GM18951 (cell line): ENCODE data around the gene P2RY13.

ENCODE experiments used
- POLR2A ChIP-seq: IDR thresholded peaks from 4 replicates; pipeline ENCODE4 v1.6.1; 2011; ENCODE audit warnings: mild to moderate bottlenecking; ENCODE audit not compliant: insufficient read length, insufficient read depth; ENCODE audit errors: extremely low read depth
- in situ Hi-C: fragments of 300-500 bp; cut with MboI; formaldehyde crosslinking; loops from one replicate; pipeline ENCODE4 v1.12.0; 2022; ENCODE audit warnings: low sequenced_read_pairs, mixed read lengths, inconsistent platforms; ENCODE audit not compliant: unreplicated experiment

P2RY13 gene

GRCh38 chr3:151329363-151329762, at the start of gene P2RY13:
Gene P2RY13 (minus strand): TSS chr3:151329549. CDS start chr3:151329528, 21 bp downstream.
- in situ Hi-C loops: no loop called here
- no peak for TF ChIP-seq POLR2A

DNA sequence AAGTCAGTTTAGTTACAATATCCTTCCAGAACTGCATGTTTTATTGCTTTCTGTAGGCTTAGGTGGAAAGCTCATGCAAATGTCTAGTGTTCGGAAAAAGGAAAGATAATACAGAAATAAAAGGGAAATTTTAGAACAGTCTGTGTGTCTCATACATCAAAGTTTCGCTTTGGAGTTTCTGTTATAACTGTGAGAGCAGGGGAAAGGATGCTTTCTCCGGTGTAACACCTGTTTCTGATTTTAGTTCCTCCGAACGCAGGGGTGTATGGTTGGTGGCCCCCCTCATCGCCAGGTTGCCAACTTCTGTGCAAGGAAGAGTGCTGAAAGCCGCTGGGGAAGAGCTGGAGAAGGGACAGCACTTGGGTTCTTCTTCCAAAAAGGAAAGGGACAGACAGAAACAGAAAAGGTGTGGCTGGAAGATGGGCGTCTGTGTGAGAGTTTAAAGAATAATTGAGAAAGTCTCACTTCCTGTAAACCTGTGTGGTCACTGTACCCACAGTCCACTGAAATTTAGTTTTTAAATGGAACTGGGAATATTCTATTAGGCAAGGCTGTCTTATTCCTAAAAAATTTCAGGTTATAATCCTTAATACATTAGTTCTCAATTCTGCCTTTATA, 48.5 kb upstream of the P2RY13 start:
- TF ChIP-seq POLR2A: no peak
- in situ Hi-C loops: no loop called here

DNA sequence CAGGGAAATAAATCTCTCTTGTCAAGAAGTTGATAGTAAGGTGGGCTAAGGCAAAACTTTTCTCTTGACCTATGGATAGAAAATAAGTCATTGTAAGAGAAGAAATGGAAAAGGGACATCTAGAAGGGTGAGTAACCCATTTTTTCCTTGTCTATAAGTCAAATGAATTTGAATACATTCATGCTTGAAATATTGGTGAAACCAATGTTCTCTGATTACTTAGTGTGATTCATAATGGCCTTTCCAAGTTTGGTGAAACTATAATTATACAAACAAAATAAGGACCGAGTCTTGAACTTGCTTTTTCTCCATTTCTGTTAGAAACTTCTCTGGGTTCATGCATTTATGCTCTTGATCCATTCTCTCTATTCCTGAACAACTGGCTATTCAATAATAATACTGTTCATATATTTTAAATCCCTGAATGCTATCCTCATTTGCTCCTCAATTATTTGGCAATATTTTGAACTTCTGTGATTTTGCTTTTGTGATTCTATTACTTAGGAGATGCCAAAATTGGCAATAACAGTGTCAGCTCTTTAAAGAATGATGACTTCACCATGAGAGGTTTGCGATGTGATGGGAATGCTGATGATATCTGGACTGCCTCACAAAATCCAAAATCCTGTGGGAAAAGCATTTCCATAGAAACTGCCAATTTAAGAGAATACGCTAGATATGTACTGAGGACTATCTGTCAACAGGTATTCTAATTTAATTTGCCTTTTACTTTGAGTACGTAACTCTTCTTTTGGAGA, 42.9 kb upstream of the P2RY13 start:
- in situ Hi-C loops: no loop called here
- no peak for TF ChIP-seq POLR2A

DNA sequence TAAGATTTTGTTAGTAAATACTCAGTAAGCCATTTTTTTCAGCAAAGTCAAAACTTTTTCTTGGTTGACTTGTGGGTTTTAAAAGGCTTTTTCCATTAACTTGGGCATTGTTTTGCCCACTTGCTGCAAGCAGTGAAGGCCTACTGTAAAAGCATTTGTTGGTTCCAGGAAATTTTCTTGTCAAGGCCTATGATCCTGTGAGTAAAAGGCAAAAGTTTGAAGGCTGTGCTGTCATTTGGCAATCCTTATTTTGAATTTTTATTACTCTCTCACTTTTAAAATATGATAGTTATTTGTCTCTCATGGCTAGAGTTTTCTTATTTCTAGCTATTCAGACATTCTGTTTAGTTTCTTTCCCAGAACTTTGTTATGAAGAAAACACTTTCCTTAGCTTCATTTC, 42.2 kb upstream of the P2RY13 start:
- in situ Hi-C loops: no loop called here
- no peak for TF ChIP-seq POLR2A

GRCh38 chr3:151367448-151367847, 38.1 kb upstream of the P2RY13 start:
- in situ Hi-C loops: no loop called here
- TF ChIP-seq POLR2A: no peak

DNA sequence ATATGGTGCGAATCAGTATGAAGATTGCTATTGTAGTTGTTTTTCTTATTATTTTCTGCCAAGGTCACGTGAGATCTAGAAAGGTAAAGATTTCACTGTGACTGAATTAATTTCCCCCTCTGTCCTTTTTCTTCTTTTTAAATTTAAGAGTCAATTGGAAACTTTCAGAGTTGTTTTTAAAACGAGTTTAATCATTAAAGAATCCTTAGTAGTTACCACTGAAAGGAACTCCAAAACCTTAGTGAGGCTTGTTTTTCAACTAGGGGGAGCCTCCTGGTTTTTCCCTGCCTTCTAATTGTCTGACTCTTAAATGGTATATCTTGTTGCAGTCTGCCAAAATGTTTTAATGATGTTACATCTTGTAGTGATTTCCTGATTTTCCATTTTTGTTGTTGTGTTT, 37.6 kb upstream of the P2RY13 start:
- in situ Hi-C loops: no loop called here
- no peak for TF ChIP-seq POLR2A

DNA sequence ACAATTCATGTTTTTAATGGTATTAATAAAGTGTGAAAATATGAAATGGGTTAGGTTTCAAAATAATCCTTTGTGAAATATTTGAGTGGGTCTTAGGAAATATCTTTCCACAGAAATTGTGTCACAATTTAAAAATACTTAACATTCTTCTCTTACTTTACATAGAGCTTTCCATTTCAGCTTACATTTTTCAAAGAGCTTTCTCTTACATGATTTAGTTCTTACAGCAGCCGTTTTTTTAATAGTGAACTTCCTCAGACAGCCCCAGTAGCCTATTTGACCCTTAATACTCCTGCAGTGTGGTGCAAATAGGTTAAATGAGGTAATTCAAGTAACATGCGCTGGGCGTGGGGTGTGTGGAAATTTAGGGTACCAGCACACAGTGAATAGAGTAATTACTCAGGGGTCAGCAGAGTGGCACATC, 33.4 kb upstream of the P2RY13 start:
- TF ChIP-seq POLR2A: no peak
- in situ Hi-C loops: no loop called here

DNA sequence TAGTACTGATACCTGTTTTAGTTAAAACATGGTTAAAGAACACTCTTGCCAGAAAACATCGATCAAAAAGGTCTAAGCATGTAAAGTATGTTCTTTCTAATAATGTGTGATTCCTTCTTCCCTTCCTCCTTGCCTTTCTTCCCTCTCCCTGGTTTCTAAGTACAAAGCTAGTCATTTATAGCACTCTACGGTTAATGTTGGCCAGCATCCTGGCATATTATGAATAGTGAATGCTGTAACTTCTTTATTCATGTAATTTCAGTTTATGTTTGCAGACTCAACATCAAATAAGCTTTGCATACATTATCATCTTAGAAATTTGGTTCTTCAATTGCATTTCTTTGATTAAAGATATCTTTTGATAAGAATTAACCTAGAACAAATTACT, 28.1 kb upstream of the P2RY13 start:
- TF ChIP-seq POLR2A: no peak
- in situ Hi-C loops: no loop called here

GRCh38 chr3:151356794-151357462, 27.6 kb upstream of the P2RY13 start:
- in situ Hi-C loops: no loop called here

GRCh38 chr3:151351648-151352047, 22.3 kb upstream of the P2RY13 start:
- in situ Hi-C loops: no loop called here
- TF ChIP-seq POLR2A: no peak

More at GRCh38 chr3:151356794-151357462, 27.6 kb upstream of the P2RY13 start:
- no peak for TF ChIP-seq POLR2A

DNA sequence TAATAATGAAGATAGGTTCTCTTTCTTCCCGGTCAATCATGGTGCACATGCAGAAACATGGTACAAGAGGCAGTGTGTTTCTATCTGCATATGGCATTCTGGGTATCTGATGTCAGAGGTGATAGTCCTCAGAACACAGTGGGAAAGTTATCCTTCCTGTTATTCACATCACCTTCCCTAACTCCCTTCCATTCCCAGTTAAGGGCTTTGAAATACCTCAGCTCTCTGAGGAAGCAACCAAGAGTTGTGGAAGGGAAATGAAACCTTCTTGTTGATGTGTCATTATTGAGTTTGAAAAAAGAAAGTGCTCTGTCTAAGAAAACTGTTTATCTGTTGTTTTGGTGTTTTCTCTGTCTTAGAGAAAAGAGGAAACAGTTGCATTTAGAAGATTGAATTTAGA, 21.9 kb upstream of the P2RY13 start:
- in situ Hi-C loops: no loop called here
- no peak for TF ChIP-seq POLR2A

GRCh38 chr3:151350656-151351055, 21.3 kb upstream of the P2RY13 start:
- in situ Hi-C loops: no loop called here
- TF ChIP-seq POLR2A: no peak

GRCh38 chr3:151347432-151347831, 18.1 kb upstream of the P2RY13 start:
- in situ Hi-C loops: no loop called here
- TF ChIP-seq POLR2A: no peak

DNA sequence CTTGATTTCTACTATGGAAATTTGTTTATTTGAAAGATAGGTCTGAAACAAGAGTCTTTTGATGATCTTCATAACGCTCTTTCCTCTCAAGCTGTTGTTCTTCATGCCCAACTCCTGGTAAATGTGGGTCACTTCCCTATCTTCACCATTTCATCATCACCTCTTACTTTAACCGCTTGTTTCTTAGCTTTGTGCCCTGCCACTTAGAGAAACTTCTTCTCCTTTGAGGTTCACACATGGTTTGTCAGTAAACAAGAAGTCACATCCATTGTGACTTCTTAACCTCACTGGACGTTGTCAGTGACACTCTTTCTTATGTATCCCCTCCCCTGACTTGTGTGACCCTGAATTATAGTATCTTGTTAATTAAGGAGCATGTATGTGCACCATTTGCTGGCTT, 16.9 kb upstream of the P2RY13 start:
- no peak for TF ChIP-seq POLR2A
- in situ Hi-C loops: no loop called here
